HG03469 (cell line): ENCODE measurements around the gene FAM83E.
"Not testable (repeated sequence)": the region's sequence is repeated elsewhere in the genome, so short reads cannot be mapped to it uniquely, and the experiment has no call there.

Experiments used
- ATAC-seq: cut with Tn5 transposase; IDR thresholded peaks from one replicate; pipeline ENCODE4 v1.9.1; 2021; ENCODE audit warnings: mild to moderate bottlenecking, moderate library complexity, moderate number of reproducible peaks; ENCODE audit not compliant: unreplicated experiment

FAM83E gene

GRCh38 chr19:48614436-48615230 is at the start of gene FAM83E:
FAM83E (minus strand) TSS chr19:48615076; CDS start chr19:48613372, 1,704 bp downstream.
- no peak for ATAC-seq

DNA sequence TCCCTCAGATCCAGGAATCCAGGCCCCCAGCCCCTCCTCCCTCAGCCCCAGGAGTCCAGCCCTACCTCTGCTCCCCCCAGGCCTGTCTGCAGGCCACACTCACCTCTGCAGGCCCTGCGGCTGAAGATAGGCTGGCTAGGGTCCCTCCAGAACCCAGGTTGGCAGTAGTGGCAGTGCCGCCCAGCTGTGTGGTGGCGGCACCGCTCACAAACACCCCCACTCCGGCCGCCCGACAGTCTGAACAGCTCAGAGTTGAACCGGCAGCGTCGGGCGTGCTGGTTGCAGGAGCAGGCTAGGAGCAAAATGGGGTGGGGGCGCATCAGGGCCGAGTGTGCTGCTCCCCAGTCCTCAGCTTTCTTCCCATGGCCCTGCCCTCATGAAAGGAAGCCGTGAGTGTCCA is 49.6 kb upstream of the FAM83E start:
- no peak for ATAC-seq

GRCh38 chr19:48663667-48664066 is 48.8 kb upstream of the FAM83E start:
- no peak for ATAC-seq

- ATAC-seq: no peak
These were observed 46.8 kb upstream of the FAM83E start for GRCh38 chr19:48661711-48662090.

GRCh38 chr19:48660852-48661710 is 46.2 kb upstream of the FAM83E start:
- ATAC-seq: peak; percentile 47

DNA sequence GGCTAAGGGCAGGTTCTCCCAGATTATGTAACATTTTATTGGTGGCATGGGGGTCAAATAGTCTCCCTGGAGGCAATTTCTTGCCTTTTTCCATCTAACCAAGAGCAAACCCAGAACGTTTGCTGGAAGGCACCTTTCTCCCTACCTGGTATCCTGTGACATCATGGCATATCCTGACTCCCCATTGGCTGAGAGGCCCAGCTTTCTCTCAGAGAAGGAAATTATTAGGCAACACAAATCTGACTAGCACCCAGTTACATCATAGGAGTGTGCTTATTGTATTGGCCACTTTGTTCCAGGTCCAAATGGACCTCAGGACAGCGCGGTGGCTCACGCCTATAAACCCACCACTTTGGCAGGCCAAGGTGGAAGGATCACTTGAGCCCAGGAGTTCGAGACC is 44.9 kb upstream of the FAM83E start:
- ATAC-seq: no peak

DNA sequence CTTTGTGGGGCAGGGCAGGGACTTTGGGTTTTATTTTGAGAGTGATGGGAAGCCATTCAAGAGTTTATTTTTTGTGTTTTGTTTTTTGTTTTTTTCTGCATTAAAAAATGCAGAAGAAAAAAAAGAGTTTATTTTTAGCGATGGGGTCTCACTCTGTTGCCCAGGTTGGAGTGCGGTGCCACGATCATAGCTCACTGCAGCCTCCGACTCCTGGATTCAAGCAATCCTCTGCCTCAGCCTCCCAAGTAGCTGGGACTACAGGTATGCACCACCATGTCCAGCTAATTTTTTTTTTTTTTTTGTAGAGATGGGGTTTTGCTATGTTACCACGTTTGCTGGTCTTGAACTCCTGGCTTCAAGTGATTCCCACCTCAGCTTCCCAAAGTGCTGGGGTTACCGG is 43.6 kb upstream of the FAM83E start:
- no peak for ATAC-seq

DNA sequence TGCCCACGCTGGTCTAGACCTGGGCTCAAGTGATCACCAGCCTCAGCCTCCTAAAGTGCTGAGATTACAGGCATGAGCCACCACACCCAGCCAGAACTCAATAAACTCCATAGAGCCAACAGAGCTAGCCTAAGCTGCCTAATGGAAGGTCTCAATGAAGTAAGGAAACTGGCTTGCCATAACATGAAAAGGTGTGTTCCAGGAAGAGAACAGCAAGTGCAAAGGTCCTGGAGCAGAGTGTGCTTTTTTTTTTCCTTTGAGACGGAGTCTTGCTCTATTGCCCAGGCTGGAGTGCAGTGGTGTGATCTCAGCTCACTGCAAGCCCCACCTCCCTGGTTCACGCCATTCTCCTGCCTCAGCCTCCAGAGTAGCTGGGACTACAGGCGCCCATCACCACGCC is 43.0 kb upstream of the FAM83E start:
- not testable (repeated sequence) for ATAC-seq

DNA sequence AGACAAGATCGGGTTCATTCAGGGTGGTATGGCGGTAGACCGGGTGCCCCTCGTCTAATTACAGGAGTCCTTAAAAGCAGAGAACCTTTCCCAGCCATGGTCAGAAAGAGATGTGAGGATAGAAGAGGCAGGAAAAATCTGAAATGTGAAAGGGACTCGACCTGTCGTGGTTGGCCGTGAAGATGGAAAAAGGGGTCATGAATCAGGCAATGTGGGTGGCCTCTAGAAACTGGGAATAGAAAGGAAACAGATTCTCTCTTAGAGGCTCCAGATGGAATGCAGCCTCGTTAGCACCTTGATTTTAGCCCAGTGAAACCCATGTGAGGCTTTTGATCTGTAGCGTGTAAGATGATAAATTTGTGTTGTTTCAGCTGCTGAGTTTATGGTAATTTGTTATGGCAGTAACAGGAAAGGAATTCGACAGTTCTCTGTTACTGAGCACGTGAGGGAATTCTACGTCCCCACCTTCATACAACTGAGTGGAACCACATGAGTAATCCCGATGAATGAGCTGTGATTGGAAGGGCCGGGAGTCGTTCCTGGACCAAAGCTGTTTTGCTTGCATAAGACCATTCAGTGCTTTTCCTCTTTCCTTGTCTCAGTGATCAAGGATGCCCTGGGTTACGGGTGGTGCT is 42.1 kb upstream of the FAM83E start:
- ATAC-seq: no peak

DNA sequence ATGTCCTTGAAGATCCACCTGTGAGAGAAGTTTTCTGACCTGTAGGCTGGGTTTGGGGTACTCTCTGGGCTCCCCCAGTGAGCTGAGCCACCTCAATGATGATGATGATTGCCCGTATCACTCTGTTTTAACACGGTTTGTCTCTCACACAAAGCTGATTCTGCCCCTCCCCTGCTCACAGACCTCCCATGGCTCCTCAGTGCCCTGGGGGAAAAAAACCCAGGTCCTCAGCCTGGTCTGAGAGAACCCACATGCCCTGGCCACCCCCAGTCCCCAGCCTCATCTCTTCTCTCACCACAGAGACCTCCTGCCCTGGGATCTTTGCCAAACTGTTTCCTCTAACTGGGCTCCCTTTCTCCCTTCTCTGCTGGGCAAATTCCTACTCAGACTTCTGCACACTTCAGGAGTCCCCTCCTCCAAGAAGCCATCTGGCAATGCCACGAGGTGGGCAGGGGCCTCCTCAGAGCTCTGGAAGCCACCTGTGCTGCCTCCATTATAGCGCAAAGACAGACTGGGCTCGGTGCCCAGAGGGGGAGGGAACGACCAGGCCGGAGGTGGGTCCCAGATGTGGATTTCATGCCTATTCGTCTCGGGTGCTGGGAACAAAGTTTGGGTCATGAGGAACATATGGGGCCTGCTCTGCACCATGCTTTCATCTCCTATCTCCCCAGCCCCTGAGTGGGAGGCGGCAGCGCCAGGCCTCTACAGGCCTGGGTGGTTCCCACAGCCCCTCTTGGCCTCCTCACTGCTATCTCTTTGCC is 39.6 kb upstream of the FAM83E start:
- no peak for ATAC-seq

GRCh38 chr19:48651683-48652048 is 36.8 kb upstream of the FAM83E start:
- no peak for ATAC-seq

- ATAC-seq: no peak
These were observed 36.3 kb upstream of the FAM83E start for GRCh38 chr19:48650974-48651682.

DNA sequence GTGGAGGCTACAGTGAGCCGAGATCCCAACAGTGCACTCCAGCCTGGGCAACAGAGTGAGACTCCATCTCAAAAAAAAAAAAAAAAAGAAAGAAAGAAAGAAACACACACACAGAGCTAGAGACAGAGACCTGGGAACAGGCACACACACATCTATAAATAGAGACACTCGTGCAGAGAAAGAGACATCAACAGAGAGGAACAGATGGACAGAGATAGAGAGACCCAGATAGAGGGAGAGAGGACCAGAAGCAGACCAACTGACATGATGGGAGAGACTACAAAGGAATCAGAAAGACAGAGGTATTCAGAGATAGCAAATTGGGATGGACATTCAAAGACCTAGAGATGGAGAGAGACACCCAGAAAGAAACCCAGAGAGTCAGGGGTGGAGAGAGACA is 33.3 kb upstream of the FAM83E start:
- ATAC-seq: no peak

- ATAC-seq: no peak
These were observed 31.9 kb upstream of the FAM83E start for GRCh38 chr19:48646722-48647216.

- ATAC-seq: no peak
These were observed 31.3 kb upstream of the FAM83E start, which contains the start of gene CA11 for GRCh38 chr19:48646001-48646721. CA11 (minus strand) TSS chr19:48646187; CDS start chr19:48645632, 555 bp downstream.

DNA sequence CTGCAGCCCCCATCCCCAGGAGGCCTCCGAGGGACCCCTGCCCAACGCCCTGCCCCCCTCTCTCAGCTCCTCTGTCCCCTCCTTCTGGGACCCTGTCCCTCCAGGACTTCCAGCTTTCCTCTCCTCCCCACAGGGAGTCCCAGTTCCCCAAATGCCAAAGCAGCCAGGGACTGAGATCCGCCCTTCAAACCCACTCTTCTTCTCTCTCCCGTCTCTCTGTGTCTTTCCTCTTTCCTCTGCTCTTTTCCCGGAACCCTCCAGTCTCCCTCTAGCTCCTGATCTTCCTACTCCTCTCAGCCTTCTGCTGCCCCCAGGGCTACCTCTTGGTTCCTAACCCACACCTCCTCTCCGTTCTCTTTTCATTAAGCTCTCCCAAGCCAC is 30.7 kb upstream of the FAM83E start:
- no peak for ATAC-seq

DNA sequence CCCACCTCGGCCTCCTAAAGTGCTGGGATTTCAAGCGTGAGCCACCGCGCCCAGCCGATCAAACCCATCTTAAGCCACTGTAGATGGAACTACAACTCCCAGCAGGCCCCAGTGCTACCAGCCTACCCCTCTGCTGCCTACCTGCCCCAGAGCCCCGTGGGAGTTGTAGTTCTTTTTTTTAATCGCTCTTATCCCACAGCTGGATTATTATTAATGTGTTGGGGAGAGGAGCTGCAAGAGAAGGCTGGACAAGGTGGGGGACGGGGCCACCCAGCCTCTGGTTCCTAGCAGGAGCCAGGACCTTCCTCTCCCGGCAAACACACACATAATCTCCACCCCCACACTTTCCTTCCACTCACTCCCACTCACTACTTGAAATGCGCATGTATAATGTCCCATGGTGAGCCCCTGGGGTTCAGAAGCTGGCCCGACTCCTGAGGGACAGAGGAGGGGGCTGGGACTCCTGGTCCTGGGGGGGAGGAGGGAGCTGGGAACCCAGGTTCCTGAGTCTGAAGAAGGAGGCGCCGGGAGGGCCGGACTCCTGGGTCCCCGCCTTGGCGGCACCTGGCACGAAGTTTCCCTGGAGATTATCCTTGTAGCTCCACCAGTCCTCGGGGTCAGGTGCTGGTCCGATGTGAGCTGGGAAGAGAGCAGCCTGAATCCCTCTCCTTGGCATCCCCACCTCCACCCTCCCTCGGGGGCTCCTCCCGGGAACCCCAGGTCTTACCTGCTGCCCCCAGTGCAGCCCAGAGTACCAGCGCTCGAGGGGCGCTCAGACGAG is 30.2 kb upstream of the FAM83E start:
- ATAC-seq: peak; percentile 33

DNA sequence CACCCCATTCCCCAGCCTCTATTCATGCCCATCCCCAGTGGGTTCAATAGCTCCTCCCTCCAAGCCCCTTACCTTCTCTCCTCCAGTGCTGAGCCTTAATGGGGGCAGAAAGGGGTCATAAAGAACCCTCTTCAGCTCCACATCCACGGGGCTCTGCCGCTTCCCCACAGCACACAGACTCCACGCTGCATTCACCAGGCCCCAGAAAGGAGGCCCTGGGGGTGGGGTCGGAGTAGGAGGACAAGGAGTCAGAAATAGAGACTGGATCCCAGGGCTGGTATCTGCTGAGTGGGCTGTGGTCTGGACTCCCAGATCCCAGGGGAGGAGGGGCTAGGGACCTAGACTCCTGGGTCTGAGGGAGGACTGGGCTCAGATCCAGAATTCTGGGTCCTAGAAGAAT is 29.5 kb upstream of the FAM83E start:
- ATAC-seq: no peak

DNA sequence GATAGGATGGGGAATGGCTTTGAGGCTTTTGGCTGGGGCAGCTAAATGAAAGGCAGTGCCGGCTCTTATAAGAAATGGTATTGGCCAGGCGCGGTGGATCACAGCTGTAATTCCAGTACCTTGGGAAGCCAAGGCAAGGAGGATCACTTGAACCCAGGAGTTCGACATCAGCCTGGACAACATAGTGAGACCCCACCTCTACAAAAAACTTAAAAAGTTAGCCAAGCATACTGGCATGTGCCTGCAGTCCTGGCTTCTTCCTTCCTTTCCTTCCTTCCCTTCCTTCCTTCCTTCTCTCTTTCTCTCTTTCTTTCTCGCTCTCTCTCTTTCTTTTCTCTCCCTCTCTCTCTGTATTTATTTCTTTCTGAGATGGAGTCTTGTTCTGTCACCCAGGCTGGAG is 28.0 kb upstream of the FAM83E start:
- ATAC-seq: no peak
